Stimulated activated CD8-positive, alpha-beta memory T cell treated with anti-CD3 and anti-CD28 coated beads, Interleukin-15, amount 100 ng/mL, for 4 hours (primary cell): ENCODE data around the gene ZNF768.
A peak's percentile ranks its signal among the peaks of the same experiment; 100 is the strongest.
"Not testable (repeated sequence)": the region's sequence is repeated elsewhere in the genome, so short reads cannot be mapped to it uniquely, and the experiment has no call there.

Source experiments
- DNase-seq, 2 donors: peaks; one replicate each; pipeline ENCODE4 v3.0.0-alpha.2; 2020; ENCODE audit warnings: low read depth in 2 of 2

Gene ZNF768

DNA sequence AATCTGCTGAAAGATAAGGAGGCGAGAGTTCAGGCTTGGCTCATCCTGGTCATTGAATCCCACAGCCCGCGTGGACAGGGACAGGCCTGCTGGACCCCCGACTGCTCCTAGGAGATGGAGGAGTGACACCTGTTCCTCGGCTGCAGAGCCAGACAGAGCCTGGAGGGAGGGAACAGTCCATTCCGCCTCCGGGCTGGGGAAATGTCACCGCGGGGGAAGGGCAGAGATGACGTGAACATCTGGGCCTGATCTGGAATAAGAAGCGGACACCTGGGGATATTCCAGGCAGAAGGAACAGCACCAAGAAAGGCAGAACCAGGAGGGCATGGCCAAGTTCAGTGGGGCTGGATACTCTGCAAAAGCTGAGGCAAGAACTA is 6.8 kb upstream of the ZNF768 start:
- DNase-seq = no peak

DNA sequence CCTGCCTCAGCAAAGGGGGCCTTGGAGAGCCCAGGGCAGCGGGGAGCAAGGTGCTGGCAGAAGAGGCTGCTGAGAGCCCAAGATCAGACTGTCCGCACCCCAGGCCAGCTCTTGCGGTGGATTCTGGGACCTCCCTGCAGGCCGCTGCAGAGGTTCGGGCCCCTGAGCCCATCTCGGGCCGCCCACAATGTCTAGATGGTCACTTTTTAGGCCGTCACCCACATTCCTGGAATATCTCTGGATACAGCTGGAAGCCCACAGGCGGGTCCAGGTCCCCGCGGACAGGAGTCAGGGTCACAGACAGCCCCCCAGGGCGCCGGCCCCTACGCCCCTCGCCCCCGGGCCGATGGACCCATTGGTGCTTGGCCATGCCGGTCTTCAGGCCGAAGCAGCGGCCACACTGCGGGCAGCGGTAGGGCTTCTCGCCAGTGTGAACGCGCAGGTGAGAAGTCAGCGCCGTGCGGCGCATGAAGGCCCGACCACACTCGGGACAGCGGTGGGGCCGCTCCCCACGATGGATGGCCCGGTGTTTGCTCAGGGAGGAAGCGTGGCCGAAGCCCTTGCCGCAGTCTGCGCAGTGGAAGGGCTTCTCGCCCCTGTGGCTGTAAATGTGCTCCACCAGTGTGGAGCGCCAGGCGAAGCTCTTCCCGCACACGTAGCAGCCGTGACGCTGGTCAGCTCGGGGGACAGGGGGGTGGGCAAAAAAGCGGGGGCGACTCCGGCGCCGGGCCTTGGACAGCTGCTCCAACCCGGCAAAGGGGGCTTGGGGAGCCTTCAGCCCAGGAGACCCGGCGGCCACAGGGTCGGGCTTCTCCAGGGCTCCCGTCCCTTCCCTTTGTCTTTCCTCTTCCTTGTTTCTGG is 6.1 kb upstream of the ZNF768 start:
- no peak for DNase-seq

DNA sequence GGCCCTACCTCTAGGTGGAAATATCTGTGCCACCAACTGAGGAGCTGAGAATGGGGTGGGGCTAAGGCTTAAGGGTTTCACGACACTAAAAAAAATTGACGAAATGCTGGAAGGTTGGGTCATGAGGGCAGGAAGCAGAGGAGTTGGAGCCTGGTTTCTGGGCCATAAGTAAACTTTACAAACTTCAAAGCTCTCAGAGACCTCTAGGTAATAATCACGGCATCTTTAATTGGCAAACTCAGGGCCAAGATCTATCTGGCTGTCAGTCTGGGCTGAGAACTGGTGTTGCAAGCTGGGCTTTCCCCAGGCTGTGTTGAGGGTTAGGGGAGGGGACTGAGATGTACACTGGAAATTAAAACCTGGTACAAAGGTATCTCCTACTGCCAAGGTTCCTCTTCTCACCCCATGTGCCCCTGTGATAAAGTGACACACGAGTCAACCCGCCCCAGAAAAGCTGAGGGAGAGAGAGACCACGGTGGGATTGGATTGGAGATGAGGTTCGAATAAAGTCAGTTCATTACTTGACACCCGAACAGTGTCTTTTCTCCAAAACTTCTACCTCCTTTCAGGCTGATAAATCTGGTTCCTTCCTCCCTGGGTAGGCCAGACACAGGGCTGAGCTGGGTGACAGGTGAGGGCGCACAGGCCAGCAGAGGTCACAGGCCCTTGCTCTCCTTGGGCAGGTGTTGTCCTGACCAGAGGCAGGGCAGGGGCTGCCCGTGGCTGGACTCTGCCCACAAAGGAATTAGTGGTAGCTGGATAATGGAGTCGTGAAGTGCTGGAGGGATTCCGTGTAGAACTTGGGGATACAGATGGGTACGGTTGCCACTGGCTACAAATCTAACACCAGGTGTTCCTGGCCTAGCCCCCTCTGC is 4.0 kb upstream of the ZNF768 start:
- no peak for DNase-seq

DNA sequence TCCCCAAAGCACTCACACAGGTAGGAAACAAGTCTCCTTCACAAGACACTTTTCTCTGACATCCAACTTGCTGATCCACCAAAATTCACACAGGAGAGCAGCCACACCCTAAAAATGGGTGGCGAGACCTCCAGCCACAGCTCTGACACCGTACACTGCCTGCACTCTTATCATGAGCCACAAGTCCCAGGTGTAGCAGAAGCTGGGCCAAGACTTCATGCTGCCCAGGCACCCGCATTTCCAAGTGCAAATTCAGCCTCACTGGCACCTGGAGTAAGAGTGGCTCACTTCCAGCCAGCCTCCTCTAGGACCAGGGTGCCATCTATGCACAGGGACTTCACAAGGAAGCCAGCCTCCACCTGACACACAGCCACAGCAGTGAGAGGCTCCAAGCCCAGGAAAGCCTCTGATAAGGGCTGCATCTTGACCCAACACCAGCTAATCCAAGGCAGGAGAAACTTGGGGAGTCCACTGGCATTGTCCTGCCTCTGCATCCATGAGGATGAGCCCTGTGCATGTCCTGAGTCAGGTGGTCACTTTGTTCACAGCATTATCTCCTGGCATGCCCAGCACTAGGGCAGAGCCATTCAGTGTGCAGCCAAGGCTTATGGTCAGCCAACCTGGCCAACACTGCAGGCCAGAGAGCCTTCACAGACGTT is 2.6 kb upstream of the ZNF768 start:
- DNase-seq = no peak

DNA sequence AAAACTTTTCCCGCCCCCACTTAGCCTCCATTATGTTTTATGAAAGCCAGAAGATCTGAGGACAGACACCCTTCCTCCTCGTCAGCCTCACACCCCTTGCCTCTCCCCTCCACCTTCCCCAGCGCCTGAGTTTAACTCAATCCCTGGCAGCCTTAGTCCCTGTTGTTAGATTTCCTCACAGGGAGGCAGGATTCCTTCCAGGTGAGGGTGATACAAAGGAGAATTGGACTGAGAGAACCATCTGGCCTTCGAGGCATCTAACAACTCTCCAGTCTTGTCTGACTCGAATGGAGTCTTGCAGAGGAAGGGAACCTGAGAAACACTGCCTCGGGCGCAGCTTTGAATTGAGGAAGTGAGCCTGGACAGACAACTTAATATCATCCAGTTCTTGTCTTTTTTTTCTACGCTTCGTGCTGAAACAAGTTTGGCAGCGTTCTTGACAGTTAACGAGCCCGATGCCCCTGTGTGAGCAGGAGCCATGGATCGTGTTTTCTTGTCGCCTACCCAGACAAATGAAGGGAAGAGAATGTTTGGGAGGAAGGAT is 1.3 kb upstream of the ZNF768 start:
- DNase-seq = no peak

DNA sequence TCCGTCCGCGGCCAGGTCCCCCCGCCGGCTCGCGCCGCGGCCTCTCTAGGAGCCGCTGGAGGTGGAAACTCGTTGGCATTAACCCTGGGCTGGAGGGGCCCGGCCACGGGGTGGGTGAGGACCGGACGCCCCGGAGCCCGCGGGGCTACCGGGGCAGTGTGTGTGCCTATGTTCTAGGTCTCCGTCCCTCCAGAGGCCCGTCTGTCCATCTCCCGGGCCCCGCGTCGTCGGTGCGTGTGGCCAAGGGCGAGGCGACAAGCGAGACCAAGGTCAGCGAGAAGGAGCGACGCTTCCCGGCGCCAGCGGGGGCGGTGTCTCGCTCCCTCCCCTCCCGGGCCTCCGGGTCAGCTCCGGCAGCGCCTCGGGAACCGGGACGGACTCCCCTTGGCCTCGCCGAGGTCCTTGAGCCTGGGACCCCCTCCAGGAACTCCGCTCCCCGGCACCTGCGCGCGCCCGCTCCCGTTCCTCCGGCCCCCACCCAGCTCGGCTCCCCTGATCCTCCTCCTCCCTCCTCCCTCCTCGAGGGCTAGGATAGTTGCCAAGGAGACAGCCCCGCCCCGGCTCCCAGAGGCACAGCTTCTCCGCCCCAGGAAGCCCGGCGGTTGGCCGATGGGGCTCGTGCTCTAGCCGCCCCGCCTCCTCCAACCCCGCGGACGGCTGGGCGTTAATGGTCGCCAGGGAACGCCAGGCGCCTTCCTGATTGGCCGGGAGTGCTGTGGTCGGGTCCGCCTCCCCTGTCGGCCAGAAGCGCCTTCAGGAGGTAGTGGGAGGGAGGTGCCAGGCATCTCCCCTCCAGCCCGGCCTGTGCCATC is 663 bp upstream of the ZNF768 start:
- peak; percentile 78 to 83 for DNase-seq

DNA sequence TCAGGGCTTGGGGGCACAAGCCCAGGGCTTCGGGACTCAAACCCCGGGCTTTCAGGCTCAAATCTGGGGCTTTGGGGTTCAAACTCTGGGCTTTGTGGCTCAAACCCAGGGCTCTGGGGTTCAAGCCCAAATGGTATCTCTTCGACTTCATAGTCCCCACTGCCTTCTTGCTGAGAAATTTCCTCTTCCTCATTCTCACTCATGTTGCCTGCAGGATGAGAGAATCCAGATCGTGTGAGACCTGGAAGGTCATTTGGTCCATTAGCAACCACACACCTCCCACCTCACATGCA is 576 bp downstream of the ZNF768 start:
- DNase-seq = no peak

DNA sequence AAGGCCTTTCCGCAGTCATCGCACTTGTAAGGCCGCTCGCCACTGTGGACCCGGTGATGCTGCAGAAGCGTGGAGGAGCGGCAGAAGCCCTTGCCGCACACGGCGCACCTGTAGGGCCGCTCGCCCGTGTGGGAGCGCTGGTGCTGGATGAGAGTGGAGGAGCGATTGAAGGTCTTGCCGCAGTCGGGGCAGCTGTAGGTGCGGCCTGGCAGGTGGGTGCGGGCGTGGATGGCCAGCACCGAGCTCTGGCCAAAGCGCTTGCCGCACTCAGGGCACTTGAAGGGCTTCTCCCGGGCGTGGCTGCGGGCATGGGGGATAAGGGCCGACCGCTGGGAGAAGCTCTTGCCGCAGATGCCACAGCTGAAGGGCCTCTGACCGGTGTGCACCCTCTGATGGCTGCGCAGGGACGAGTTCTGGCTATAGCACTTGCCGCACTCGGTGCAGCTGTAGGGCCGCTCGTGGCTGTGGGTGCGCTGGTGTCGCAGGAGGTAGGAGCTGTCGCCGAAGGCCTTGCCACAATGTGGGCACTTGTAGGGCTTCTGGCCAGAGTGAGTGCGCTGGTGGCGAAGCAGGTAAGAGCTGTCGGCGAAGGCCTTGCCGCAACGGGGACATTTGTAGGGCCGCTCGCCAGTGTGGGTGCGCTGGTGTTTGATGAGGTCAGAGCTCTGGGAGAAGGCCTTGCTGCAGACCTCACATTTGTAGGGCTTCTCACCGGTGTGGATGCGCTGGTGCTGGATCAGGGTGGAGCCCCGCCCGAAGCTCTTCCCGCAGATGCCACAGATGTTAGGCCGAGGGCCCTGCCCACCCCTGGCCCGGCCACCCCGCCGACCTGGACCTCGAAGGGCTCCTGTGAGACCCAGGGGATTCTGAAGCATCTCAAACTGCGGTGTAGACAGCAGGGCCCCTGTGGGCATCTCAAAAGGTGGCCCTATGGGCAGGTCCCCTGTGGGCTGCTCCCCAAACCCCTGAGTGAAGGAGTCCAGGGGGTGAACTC is 1.5 kb downstream of the ZNF768 start:
- no peak for DNase-seq

DNA sequence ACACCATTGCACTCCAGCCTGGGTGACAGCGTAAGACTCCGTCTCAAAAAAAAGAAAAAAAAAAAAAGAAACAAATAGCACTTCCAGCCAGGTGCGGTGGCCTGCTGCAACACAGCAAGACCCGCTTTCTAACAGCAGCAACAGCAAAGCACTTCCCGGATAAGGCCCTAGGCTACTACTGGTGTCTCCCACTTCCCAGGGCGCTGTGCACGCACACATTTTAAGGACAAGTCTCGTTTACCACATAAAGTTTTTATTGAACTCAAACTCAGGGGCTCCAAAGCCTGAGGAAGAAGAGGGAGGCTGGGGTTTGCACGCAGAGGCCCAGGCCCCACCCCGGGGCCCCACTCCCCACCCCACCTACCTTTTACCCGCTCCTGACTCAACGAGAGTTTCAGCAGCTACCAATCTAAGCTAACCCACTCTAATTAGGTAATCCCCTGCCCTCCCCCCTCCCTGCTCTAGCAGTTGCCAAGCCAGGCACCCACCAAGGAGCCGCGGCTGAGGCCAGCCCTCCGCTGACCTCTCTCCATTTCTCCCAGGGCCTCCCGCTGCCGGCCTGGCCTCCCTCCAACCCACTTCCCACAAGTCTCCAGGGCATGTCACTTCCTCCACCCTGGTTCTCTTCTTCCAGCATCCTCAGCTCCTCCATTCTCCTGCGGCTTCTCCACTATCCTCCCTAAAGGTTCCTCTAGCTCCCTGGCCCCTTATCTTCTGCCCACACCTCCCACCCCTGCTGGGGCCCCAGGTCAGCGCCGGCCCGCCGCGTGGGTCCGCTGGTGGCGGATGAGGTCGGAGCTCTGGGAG is 2.4 kb downstream of the ZNF768 start:
- DNase-seq = no peak

DNA sequence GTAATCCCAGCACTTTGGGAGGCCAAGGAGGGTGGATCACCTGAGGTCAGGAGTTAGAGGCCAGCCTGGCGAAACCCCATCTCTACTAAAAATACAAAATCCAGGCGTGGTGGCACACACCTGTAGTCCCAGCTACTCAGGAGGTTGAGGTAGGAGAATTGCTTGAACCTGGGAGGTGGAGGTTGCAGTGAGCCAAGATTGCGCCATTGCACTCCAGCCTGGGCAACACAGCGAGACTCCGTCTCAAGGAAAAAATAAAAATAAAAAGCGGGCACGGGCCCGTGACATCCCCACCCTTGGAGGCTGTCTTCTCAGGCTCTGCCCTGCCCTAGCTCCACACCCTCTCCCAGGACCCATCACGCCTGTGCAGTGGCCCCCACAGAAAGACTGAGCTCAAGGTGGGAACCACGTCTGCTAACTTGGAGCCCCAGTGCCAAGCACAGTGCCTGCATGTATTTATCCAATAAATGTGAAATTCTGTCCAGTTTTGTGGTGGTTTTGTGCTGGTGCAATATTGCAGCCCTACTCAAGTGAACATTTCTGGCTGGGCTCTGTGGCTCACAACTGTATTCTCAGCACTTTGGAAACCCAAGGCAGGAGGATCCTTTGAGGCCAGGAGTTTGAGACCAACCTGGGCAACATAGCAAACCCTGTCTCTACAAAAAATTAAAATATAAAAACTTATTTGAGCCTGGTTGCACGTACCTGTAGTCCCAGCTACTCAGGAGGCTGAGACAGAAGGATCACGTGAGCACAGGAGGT is 3.5 kb downstream of the ZNF768 start:
- DNase-seq = not testable (repeated sequence)

DNA sequence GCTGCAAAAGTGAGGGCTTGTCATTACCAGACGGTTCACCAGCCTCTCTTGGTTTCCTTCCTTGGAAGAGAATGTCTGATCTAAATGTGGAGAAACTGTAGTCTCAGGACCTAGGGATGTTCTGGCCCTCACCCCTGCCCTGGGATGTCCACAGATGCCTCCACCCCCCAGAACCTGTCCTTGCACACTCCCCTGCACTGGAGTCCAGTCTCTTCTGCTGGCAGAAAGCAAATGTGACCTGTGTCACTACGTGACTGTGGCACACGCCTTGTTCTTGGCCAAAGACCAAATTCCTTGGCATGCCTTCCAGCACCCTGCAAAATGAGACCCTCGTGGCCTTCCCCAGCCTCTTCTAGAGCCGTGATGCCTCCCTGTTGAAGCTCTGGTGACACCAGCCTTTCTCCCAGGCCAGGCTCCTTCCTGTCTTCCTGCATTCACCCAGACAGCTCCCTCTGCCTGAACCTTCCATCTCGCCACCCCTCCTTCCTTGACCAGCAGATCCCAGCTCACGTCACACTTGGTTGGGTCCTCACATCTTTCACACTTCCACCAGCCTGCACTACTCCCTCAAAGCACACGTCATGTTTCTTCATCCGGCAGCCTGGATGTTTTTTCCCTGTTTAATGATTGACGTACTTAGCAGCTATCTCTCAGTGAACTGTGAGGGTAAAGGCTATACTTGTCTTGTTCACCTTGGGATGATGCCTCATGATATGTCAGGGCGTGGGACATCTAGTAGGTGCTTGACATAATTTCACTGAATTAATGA is 4.3 kb downstream of the ZNF768 start:
- DNase-seq = no peak

DNA sequence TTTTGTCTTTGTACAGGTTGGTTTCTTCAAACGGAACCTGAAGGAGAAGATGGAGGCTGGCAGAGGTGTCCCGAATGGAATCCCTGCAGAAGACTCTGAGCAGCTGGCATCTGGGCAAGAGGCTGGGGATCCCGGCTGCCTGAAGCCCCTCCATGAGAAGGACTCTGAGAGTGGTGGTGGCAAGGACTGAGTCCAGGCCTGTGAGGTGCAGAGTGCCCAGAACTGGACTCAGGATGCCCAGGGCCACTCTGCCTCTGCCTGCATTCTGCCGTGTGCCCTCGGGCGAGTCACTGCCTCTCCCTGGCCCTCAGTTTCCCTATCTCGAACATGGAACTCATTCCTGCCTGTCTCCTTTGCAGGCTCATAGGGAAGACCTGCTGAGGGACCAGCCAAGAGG is 4.9 kb downstream of the ZNF768 start:
- DNase-seq = no peak

DNA sequence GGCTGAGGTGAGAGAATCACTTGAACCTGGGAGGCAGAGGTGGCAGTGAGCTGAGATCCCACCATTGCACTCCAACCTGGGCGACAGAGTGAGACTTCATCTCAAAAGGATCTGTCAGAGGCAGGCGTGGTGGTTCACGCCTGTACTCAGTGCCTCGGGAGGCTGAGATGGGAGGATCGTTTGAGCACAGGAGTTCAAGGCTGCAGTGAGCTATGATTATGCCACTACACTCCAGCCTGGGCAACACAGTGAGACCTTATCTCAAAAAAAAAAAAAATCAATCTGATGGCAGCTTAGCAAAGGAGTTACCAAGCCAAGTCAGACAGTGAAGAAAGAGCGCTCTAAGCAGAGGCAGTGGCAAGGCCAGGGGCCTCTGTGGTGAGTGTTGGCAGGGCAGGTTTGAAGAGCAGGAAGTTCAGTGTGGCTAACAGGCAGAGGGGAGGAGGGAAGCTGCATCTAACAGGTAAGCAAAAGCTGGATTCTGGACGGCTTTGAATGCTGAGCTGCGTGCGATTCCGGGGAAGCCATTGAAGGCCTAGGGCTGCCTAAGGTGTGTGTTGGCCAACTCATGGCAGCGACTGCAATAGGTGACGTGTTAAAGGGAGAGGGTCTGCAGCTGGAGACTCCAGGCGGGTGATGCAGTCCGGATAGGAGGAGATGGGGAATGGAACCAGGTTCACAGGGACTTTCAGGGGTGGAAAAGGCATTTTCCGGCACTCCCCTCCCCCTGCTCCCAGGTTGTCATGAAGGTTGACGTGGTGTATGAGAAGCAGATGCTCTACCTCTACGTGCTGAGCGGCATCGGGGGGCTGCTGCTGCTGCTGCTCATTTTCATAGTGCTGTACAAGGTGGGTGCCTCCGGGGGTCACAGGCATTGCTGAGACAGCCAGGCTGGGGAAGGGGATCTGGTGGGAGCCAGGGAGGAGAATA is 7.0 kb downstream of the ZNF768 start:
- DNase-seq = no peak

DNA sequence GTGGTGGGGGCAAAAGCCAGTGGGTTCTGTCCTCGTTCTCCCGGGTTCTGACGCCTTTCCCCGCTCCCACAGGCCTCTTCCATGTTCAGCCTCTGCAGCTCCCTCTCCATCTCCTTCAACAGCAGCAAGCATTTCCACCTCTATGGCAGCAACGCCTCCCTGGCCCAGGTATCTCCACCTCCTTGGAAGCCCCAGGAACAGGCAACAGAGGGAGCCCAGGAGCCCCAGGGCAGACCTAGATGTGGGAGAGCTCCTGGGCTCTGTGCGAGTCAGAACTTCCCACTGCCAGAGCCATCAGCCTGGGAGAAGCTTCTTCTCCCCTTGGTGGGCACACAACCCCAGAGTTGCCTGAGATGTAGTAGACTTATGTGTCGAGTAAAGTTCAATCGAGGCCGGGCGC is 7.8 kb downstream of the ZNF768 start:
- DNase-seq = no peak

DNA sequence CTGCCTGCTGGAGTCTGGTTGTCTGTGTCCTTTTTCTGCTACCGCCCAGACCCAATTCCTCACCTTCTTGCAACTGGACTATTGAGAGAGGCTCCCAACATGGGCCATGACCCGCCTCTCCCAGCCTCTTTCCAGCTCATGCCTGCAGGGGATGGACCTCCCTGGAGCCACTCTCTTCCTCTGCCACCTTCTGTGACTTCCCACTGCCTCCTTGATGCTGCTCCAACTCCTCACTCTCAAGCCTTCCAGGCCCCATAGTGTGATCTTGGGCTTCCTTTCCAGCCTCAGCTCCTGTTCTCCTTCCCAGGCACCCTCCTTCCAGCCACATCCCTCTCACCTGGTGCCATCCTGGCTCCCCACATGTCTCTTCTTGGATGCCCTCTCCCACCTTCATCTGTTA is 11.1 kb downstream of the ZNF768 start:
- DNase-seq = no peak

DNA sequence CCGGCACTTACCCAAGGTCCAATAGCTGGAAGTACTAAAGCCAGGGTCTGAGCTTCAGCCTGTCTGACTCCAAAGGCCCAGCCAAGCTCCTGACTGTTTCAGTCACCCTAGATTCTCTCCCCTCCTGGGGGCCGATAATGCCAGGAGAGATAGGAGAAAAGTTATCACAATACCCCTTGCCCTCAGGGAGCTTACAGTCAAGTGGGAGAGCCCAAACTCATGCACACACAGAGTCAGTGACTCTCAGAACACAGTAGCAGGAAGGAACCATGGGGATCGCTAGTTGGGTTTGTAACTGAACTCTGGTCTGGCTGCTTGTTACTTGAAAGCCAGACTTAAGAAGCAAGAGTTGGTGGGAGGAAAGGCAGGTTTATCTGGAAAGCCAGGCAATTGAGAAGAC is 14.9 kb downstream of the ZNF768 start:
- DNase-seq = no peak
